ENCODE results near the gene SHISAL2B. TPM values are rescaled to one million over a fixed set of nuclear protein-coding genes. Genes with fewer than 3 reads are reported as not detected.

SHISAL2B gene
- total RNA-seq, 1 donor from 2014 or later: not detected

GRCh38 chr5:64754066-64754465 is 63.8 kb downstream of the SHISAL2B start:
- H3K27ac ChIP-seq: no peak overlapping the region
- H3K9me3 ChIP-seq: no peaks in the 10 kb centered on the region
- no peak for TF ChIP-seq CTCF (IDR thresholded peaks at IDR 0.05)
- TF ChIP-seq POLR2AphosphoS5 (IDR thresholded peaks at IDR 0.05; ENCODE audit: insufficient read depth in 1 of 2, low read depth in 1 of 2): no peak
- no peak for TF ChIP-seq POLR2A (IDR thresholded peaks at IDR 0.05)
- H3K4me1 ChIP-seq: peaks cover 6% of the 10 kb centered on the region
- intact Hi-C loops (cut with DNase I): no loop called here
- H3K27me3 ChIP-seq: no peaks in the 10 kb centered on the region
- no peak for DNase-seq (ENCODE audit: extremely low spot score in 2 of 2)
- H3K36me3 ChIP-seq: no peaks in the 10 kb centered on the region
- H3K4me3 ChIP-seq: no peak overlapping the region

DNA sequence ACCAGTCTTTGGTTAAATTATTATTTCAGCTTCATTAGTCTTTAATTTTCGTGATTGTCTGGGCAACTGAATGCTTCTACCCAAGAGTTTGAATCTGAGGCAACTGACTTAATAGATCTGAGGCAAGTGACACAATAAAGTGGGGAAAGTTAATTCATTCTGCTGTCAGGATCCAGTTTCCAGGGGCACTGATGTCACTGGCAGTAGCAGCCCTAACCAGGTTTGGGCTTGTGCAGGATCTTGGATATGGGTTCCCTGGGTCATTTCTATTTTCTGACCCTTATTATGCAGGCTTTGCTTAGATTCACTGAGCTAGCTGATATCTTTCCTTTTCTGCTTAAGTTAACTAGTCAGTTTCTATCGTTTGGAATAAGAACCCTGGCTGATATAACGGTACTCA is 68.6 kb downstream of the SHISAL2B start:
- no peak for DNase-seq (ENCODE audit: extremely low spot score in 2 of 2)
- Histone ChIP-seq H3K27me3 (no peaks in the 10 kb centered on the region), H3K27ac (no peak overlapping the region), H3K4me1 (peaks cover 7% of the 10 kb centered on the region), H3K4me3 (no peak overlapping the region), H3K9me3 (no peaks in the 10 kb centered on the region), H3K36me3 (no peaks in the 10 kb centered on the region)
- TF ChIP-seq POLR2A (IDR thresholded peaks at IDR 0.05): no peak
- TF ChIP-seq POLR2AphosphoS5 (IDR thresholded peaks at IDR 0.05; ENCODE audit: insufficient read depth in 1 of 2, low read depth in 1 of 2): no peak
- no peak for TF ChIP-seq CTCF (IDR thresholded peaks at IDR 0.05)
- intact Hi-C loops (cut with DNase I): no loop called here

- TF ChIP-seq CTCF (IDR thresholded peaks at IDR 0.05) (no peak), POLR2A (IDR thresholded peaks at IDR 0.05) (no peak), POLR2AphosphoS5 (IDR thresholded peaks at IDR 0.05; ENCODE audit: insufficient read depth in 1 of 2, low read depth in 1 of 2) (no peak)
- intact Hi-C loops (cut with DNase I): no loop called here
- Histone ChIP-seq H3K27me3 (no peaks in the 10 kb centered on the region), H3K4me1 (peaks cover 12% of the 10 kb centered on the region), H3K4me3 (no peak overlapping the region), H3K27ac (no peak overlapping the region), H3K9me3 (no peaks in the 10 kb centered on the region), H3K36me3 (no peaks in the 10 kb centered on the region)
- no peak for DNase-seq (ENCODE audit: extremely low spot score in 2 of 2)
Observed at GRCh38 chr5:64759960-64760660, 69.8 kb downstream of the SHISAL2B start.

DNA sequence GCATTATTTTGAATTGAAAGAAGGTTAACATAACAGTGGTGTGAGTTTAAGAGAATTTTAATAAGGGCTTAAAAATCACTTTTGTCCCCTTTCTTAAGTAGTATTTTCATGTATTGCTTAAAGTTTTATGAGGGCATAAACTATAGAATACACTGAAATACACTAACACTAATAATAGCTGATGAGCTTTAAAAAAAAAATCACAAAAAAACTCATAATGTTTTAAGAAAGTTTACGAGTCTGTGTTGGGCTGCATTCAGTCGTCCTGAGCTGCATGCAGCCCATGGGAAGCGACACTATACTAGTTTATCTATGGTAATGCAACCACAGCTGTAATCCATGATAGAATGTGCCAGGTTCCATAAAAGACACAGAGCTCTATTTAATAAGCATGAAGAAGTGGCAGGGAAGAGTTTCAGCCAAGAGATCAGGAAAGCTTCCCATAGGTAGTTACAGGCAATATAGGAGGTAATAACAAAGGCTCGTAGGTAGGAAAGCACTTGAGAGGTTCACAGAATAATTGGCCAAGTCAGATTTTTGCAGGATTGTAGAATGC is 73.7 kb downstream of the SHISAL2B start:
- DNase-seq (ENCODE audit: extremely low spot score in 2 of 2): no peak
- TF ChIP-seq CTCF (IDR thresholded peaks at IDR 0.05) (no peak), POLR2AphosphoS5 (IDR thresholded peaks at IDR 0.05; ENCODE audit: insufficient read depth in 1 of 2, low read depth in 1 of 2) (no peak), POLR2A (IDR thresholded peaks at IDR 0.05) (no peak)
- no peak overlapping the region for H3K27ac ChIP-seq
- H3K27me3 ChIP-seq: no peaks in the 10 kb centered on the region
- H3K4me1 ChIP-seq: peaks cover 33% of the 10 kb centered on the region
- H3K9me3 ChIP-seq: no peaks in the 10 kb centered on the region
- no peaks in the 10 kb centered on the region for H3K36me3 ChIP-seq
- intact Hi-C loops (cut with DNase I): no loop called here
- H3K4me3 ChIP-seq: no peak overlapping the region

DNA sequence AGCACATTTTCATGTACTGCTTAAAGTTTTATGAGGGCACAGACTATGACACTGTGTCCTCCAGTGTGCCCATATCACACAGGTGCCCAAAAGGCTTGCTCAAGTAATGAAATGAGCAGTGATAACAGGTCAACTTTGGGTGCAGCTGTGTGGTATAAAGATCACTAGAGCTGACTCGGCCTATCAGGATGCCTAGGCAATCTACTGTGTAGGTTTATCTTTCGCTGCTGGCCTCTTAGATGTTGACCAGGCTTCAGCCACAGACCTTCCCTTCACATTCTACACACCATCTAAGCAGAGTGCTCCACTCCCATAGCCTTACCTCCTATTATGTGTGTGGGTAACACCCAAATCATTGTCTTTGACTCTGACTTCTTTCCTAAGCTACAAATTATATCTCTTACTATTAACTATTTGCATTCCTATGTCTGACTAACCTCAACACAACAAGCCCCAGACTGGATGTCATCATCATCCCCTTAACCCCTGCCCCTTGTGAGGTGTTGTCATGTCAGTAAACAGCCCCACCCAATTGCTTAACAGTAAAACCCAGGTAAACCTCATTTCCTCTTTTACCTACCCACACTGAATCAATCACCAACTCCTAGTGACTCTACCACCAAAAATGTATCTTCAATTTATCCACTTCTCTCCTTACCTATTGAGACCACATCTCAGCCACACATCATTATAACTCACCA is 75.7 kb downstream of the SHISAL2B start:
- H3K27me3 ChIP-seq: no peaks in the 10 kb centered on the region
- peaks cover 50% of the 10 kb centered on the region for H3K4me1 ChIP-seq
- H3K4me3 ChIP-seq: no peak overlapping the region
- H3K9me3 ChIP-seq: no peaks in the 10 kb centered on the region
- intact Hi-C loops (cut with DNase I): no loop called here
- DNase-seq (ENCODE audit: extremely low spot score in 2 of 2): no peak
- TF ChIP-seq CTCF (IDR thresholded peaks at IDR 0.05) (no peak), POLR2A (IDR thresholded peaks at IDR 0.05) (no peak), POLR2AphosphoS5 (IDR thresholded peaks at IDR 0.05; ENCODE audit: insufficient read depth in 1 of 2, low read depth in 1 of 2) (no peak)
- H3K36me3 ChIP-seq: no peaks in the 10 kb centered on the region
- H3K27ac ChIP-seq: no peak overlapping the region
